Stimulated activated CD4-positive, alpha-beta T cell treated with anti-CD3 and anti-CD28 coated beads, Interleukin-4, amount 100 ng/mL, for 1 hour (primary cell): ENCODE results near the gene CAV3.

Source experiments
- DNase-seq: peaks from one replicate; pipeline ENCODE4 v3.0.0-alpha.2; 2020

CAV3 gene

DNA sequence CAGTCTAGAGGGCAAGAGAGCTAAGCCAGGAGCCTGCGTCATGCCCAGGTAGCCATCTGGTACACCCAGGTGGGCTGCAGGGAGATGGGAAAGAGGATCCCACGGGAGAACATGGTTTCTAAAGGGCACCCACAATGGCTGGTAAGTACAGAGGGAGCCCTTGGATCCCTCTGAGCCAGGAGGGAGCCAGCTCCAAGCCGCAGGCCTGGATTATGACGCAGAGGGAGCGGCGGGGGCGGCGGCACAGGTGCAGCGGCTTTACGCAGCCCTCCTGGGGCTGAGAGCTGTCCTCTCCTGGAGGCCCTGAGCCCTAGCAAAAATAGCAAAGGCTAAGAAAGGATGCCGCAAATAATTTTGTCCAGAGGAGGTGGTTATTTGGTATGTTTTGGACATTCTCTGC, 2.8 kb downstream of the CAV3 start:
- DNase-seq = no peak

DNA sequence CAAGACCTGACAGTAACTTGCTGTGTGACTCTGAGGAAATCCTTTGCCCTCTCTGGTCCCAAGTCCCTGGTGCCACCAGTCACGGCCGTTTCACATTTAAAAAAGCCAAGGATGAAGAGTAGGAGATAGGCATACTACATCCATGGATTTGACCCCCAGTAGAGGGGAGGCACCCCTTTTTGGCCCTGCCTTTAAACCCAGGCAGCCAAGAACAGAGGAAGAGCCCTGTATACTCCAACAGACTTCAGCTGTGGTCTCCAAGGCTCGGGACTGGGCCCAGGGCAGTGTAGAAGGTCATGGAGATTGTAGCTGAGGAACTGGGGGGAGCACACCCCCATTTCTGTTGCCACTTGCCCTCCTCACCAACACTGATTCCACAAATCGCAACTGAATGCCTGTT, 3.7 kb downstream of the CAV3 start:
- no peak for DNase-seq

DNA sequence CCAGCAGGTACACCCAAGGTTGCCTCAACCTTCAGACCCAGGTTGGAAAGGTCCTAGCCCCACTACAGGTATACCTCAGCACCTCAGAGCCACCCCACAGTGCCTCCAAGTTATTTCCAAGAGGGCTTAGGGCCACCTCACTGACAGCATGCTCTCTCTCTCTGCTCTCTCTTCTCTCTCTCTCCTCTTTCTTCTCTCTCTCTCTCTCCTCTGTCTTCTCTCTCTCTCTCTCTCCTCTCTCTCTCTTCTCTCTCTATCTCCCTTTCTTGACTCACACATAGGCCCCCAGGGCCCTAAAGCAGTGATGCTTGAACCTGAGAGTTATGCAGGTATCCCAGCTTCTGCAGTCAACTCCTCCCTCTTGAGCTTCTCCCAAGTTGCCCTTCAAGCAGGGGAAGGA, 4.2 kb downstream of the CAV3 start:
- DNase-seq = no peak

DNA sequence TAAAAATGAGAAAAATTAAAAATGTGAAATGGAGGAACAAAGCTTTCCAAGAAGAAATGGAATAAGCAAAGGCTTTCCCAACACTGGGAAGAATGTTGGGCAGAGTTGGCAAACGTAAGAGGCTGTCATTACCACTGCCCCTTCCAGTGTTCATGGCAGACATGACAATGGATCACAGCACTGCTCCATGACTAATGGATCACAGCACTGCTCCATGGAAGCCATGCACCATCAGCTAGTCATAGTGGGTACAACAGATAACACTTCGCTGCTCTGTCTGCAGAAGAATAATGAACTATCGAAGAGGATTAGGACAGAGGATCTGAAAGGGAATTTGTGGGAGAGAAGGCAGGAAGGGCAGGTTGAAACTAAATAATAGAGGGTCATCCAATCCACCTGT, 5.0 kb downstream of the CAV3 start:
- DNase-seq = no peak

DNA sequence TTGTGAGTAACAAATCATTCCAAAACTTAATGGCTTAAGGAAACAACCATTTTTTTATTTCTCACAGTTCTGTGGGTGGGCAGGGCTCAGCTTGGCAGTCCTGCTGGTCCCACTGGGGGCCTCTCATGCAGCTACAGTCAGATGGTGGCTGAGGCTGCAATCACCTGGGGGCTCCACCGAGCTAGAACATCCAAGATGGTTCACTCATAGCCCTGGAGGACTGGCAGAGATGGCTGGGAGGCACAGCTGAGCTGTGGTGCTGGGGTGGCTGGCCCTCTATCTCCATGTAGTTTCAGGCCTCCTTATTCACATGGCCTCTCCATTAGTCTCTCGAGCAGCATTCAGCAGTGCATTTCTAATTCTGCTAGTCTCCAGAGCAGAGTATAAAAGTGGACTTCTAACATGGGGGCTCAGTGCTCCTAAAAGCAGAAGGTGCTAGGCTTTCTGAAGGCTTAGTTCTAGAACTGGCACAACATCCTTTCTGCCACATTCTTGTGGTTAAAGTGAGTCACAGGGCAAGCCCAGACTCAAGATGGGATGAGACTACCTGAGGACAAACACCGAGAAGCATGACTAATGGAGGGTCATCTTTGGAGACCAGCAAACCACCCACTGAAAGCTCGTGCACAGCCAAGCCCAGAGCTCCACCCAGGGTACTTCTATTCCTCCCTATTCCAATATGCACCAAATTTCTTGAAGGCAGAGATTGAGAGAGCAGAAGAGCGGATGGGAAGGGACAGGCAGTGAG, 6.3 kb downstream of the CAV3 start:
- no peak for DNase-seq

DNA sequence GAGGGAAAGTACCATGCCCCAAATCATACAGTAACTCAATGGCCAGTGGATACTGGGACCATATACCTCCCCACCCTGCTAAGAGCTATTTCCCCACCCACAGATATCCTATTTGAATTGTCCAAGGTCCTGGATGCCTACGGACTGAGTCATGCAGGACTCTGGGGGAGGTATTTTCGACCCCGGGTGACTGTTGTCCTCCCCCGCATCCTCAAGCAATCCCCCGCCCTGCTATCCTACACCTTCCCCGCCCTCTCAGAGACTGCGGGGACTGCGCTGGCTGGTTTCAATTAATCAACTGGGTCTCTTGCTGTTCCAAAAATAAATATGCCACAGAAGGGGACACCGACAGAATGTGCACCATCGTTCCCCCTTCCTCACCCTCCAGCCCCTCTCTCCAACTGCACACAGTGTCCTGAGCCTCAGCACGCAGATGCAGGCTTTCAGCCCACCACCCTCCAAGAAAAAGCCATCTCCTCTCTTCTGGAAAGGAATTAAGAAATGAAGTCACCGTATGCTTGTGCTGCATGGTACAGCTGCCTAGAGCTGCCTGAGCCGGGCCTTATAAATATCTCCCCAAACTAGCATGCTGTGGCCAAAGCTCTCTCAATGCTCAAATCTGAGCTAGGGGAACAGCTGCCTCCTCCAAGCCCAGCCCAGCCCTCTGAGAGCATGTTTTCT, 8.1 kb downstream of the CAV3 start:
- DNase-seq = no peak

DNA sequence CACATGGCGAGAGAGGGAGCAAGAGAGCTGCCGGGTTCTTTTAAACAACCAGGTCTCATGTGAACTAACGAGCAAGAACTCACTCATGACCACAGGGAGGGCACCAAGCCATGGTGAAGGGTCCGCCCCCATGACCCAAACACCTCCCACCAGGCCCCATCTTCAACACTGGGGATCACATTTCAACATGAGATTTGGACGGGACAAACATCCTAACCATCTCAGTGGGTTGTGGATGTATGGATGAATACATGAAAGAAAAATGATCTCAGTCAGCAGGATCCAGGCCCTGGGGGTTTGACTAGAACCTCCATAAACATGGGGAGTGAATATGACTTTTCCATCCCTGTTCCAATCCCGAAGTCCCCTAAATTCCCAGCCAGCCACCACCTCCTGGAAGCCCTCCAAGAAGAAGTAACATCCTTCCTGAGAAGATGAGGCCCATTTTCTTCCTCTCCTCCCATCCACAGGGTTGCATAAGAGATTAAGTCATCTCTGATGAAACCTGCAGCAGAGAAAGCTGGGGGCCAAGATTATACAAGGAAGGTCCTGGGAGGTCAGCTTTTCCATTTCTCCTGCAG, 9.5 kb downstream of the CAV3 start:
- no peak for DNase-seq

DNA sequence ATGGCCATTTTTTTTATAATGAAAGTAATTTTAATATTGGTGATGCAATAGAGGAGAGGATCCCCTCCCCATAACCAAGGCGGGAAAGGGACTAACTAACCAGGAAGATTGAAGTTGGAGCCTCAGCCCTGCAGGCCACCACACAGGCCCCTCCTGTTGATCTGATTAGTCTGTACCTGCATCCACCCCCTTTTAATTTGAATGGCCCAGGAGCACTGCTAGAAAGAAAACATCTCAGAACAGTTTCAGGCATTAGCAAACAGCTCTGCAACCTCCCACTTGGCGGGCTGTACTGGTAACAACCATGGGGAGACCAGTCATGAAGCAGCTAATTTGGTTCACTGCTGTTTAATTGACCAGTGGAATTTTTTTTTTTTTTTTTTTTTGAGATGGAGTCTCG, 10.3 kb downstream of the CAV3 start:
- no peak for DNase-seq

DNA sequence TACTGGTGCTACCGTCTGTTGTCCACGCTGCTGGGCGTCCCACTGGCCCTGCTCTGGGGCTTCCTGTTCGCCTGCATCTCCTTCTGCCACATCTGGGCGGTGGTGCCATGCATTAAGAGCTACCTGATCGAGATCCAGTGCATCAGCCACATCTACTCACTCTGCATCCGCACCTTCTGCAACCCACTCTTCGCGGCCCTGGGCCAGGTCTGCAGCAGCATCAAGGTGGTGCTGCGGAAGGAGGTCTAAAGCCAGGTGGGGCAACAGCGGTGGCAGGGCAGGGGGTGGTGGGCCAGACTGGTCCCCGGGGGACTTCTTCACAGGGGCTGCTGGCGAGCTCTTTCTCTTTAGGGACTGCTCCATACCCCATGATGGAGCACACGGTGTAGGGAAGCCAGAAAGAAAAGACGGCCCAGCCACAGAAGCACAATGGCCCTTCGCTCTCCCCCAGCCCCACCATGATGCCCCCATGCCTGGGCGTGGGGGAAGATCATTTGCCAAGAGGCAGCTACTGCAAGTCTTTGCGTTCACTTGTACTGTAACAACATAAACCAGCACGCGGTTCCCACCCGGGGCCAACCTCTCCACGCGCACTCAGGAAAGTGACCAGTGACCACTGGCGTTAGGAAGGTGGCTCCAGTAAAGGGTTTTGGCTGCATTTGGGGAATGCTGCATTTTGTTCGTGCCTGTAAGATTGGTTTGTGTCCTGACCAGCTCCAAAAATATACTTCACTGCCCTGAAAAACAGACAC, 12.2 kb downstream of the CAV3 start:
- no peak for DNase-seq

DNA sequence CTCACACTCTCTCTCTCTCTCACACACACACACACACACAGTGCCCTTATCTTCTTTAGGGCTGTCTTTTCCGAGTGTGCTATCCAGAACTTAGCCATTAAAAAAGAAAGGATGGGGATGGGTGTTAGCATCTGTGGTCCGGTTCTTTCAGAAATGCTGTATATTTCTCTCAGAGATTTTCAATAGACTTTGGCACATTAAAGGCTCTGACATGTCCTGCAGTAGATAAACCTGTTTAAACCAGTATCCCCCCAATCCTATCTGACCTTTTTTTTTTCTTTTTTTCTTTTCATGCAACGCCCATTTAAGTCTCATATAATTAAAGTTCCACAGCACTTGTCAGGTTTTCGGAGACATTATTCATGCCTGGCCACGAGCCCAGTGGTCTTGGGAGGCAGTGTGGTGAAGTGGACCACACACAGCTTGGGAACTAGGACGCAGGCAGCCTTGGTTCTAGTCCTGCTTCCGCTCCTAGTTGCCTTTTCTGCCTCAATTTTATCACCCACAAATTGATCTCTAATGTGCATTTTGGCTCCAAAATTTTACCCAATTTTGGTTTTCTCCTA, 13.3 kb downstream of the CAV3 start:
- DNase-seq = no peak

DNA sequence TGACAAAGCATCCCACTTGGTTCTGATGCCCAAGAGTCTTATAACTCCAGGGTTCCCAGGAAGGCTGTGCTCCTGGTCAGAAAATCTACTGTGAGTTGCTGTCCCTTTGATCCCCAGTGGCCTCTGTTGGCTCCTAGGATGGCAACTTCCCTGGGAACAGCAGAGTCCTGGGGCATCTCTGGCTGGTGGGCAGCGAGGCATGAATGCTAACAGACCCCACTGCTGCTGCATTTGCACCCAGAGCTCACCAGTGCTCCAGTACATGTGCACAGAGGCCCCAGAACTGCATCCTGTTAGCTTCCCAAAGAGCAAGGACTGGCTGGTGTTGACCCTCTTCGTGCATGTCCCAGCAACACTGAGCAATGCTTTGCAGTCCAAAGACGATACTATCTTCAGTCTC, 15.7 kb downstream of the CAV3 start:
- no peak for DNase-seq

DNA sequence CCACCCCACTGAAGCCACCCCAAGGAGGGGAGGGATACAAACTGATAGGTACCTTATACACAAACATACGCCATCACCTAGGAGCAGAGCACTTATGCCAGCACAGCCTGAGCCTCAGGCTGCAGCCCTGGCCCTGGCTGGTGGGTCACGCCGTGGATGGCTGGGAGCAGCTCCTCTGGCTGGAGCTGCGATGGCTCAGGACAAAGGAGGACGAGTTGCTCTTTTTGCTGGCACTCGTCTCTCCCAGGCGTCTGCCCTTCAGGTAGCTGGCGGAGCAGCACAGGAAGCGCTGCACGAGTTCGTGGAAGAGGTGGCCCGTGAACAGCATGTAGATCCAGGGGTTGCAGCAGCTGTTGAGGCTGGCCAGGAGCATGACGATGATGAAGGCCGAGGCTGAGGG, 19.2 kb downstream of the CAV3 start:
- DNase-seq = no peak

DNA sequence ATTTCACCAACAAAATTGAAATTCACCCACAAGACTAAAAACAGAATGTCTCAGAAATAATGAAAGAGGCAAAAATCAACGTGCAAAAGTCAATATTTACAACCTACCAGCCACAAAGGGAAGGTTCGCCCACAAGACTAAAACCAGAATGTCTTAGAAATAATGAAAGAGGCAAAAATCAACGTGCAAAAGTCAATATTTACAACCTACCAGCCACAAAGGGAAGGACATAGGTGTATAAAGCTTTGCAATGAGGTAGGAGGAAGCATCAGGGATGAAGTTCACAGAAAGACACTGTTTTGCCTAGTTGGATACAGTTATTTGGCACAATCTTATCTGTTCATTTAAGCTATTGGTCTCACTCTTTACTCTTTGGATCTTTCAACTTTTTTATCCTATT, 21.5 kb downstream of the CAV3 start:
- DNase-seq = no peak

DNA sequence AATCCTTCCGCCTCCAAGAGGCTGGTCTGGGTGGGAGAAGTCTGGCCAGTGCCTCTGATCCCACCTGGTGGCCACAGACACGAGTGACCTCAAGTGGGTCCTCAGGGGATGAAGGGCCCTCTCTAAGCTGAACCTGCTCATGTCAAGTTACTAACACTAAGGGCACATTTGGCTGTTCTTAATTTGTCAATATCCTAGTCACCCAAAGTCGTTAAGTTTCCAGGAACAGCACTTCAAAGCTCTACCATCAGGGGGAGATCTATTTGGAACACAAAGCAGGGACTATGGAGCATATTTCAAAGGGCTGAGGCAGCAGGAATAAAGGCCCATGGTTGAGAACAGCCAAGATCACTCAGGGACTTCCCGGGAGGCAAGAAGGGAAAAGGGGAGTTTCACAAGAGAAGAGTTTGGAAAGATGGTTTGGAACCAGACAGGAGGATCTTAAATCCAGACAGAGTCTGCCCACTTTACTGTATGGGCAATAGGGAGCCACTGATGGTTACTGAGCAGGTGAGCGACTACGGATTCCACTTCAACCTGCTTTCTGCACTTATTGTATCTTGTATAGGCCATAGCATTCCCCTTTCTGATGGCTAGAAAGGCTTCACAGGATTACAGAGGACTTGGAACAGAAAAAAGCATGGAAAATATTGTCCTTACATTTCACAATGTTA, 22.1 kb downstream of the CAV3 start:
- no peak for DNase-seq

DNA sequence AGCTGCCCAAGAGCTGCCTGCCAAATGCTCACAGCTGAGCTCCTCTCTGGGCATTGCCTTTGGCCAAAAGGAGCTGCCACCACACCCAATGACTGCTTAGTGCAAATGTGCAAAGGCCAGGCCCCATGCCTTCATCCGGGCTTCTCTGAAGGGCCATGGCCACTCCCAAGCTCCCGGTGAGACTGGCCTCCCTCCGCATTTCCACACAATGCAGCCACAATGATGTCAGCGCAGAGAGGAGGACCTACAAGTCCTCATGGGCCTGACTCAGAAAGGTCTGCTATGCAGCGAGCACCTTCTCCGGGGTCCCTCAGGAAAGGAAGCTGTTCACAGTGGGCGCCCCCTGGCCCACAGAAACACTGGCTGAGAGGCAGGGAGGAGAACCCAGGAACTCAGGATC, 23.1 kb downstream of the CAV3 start:
- DNase-seq = no peak

DNA sequence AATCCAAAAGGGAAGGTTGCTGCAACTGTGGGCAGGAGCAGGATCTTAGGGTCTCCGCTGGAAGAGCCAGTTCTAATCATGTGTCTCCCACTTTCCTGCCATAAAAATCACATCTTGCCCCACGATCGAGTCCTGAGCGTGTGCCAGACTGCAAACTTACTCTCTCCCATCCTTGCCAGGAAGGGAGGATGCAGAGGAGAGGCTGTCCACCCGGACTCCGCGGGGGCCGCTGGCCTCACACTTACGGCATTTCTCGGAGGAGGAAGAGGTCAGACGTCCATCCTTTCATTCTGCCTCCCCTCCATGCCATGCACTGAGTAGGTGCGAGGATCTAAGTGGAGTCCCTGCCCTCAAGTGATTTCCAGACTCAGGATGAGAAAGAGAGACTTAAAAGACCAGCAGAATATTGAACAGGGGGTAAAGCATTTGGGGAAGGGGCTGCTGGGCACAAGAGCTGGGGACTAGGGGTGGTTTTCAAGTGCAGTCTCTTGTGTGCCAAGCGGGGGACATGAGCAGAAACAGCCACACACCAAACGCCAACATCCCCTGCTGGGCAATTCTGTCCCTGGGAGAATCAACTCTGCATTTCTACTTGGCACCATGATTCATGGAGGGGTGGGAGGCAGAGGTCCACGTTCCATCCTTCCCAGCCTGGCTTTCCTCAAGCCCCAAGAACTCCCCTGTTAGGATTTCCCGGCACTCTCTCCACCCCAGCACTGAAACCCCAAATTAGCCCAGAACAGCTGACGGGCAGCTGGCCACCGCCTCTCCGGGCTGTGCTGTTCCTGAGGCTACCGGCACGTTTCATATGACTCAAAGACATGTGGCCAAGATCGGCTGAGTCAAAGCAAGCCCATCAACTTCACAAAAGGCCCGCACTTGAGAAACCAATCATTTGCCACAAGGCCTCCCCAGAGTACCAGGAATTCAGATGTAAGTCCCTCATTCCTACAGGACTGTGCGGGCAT, 24.2 kb downstream of the CAV3 start:
- no peak for DNase-seq

DNA sequence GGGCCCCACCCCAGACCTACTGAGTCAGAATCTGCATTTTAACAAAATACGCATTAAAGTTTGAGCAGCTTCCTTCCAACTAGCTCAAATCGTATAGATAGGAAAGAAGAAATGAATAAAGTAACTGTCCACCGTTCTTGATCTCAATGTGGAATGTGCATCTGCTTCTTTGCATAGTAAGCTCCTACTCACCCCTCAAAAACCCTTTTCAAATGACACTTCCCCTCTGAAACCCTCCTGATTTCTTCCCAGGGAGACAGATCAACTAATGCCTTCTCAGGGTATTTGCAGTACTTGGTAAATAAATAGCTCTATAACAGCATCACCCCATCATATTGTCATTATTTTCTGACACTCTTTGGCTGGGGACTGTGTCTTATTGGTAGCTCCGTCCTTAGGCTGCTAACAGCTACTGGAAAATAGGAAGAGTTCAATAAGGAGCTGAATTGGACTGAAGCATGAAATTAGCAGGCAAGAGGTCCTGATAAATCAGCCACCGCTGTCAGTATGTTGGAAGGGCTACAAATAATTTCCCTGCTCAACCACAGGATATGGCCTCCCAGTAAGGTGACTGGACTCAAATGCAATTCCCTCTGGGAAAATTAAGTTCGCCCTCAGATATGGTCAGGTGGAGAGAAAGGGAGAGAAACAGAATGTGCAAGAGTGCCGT, 25.6 kb downstream of the CAV3 start:
- no peak for DNase-seq

DNA sequence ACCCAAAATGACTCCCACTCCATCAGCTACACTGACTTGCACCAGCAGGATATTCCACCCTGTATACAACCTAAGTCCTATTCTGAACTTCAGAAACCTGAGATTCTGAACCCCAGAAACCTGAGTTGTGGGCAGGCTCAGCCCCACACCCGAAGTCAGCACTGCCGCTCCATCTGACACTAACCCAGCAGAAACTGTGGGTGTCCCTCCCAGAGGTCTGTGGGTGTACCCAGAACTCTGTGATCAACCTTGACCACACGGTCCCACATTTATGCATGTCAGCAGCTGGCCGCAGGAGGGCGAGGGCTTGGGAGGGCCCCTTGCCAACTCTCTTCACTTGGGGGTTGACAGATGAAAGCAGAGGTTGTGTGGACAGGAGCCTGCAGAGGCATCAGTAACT, 26.5 kb downstream of the CAV3 start:
- DNase-seq = no peak

DNA sequence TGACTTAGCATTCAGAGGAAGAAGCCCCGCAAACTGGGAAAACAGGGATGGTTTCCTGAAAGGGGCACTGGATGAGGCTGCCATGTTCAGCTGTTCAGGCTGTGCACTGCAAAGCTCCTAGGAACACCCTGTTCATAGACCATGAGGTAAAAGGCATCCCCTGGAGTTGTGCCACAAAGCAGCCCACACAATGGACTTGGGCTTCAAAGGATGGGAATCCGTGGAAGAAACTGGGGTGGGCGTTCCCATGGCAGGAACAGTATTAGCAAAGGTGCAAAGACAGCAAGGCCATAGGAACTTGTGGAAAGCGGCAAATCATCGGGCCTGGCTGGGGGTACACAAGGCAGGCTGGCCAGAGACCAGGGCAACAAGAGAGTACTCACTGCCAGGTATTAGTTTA, 26.9 kb downstream of the CAV3 start:
- DNase-seq = no peak

DNA sequence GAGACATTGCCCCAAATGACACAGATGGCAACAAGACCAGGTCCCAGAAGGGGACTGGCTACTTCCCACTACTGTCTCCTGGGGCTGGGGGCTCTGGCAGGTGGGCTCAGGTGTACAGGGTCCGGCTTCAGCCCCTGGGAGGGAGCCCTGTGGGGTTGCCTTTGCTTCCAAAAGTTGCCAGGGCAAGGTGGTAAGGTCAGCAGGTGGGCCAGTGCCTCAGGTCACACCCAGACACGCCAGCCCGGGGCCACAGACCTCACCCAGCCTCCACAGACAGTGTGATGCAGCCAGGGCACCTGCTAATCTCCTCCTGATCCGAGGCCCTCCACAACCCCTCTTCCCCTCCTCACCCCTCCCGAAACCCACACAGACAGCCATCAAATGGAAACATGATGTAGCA, 28.3 kb downstream of the CAV3 start:
- no peak for DNase-seq
